Brain microvascular endothelial cell (primary cell): Measurements from ENCODE around the gene PLPPR3.
"Not testable (repeated sequence)": the region's sequence is repeated elsewhere in the genome, so short reads cannot be mapped to it uniquely, and the experiment has no call there.

Source experiments
- DNase-seq: peaks from one replicate; pipeline ENCODE4 v3.0.0-alpha.2; 2020
- H3K27ac ChIP-seq: fragments of 250-450 bp; sonication (Bioruptor Pico); 2 replicates; pipeline ENCODE4 v1.5.1; 2020; ENCODE audit warnings: mild to moderate bottlenecking, moderate library complexity
- H3K27me3 ChIP-seq: fragments of 250-450 bp; sonication (Bioruptor Pico); replicated peaks from 2 replicates; pipeline ENCODE4 v1.5.1; 2020; ENCODE audit warnings: mild to moderate bottlenecking
- H3K36me3 ChIP-seq: fragments of 250-450 bp; sonication (Bioruptor Pico); replicated peaks from 2 replicates; pipeline ENCODE4 v1.5.1; 2020; ENCODE audit warnings: mild to moderate bottlenecking
- H3K4me3 ChIP-seq: 2 replicates; pipeline ENCODE4 v1.5.1; 2011; ENCODE audit warnings: low read depth, mild to moderate bottlenecking, control low read depth, low read length, moderate library complexity
- CTCF ChIP-seq: IDR thresholded peaks from 2 replicates; pipeline ENCODE4 v1.5.1; 2011; ENCODE audit warnings: low read depth, mild to moderate bottlenecking, moderate library complexity, low read length, control low read depth, inconsistent platforms; ENCODE audit errors: missing control alignments
- in situ Hi-C: cut with HindIII; loops from 2 replicates; pipeline ENCODE4 v1.10.0; 2017; ENCODE audit warnings: low sequenced_read_pairs, low pct_ligation_motif_present

PLPPR3 gene

GRCh38 chr19:843836-844545 lies 22.2 kb upstream of the PLPPR3 start:
- no peak for DNase-seq
- no peak overlapping the region for H3K27ac ChIP-seq
- H3K36me3 ChIP-seq, result no peaks in the 10 kb centered on the region
- H3K27me3 ChIP-seq, result peaks cover 38% of the 10 kb centered on the region
- TF ChIP-seq CTCF, result no peak
- in situ Hi-C loops, result no loop called here
- no peak overlapping the region for H3K4me3 ChIP-seq

GRCh38 chr19:843180-843835 lies 21.6 kb upstream of the PLPPR3 start:
- no peaks in the 10 kb centered on the region for H3K36me3 ChIP-seq
- in situ Hi-C loops, result no loop called here
- no peak for DNase-seq
- peaks cover 37% of the 10 kb centered on the region for H3K27me3 ChIP-seq
- no peak overlapping the region for H3K4me3 ChIP-seq
- no peak overlapping the region for H3K27ac ChIP-seq
- TF ChIP-seq CTCF, result peak; percentile 33

- H3K4me3 ChIP-seq, H3K36me3 ChIP-seq, DNase-seq, in situ Hi-C loops, H3K27ac ChIP-seq: not testable (repeated sequence)
- peaks cover 34% of the 10 kb centered on the region for H3K27me3 ChIP-seq
These were observed 21.0 kb upstream of the PLPPR3 start for GRCh38 chr19:842802-843179.

GRCh38 chr19:840519-841206 lies 18.9 kb upstream of the PLPPR3 start, which contains the start of gene PRTN3:
TSS of gene PRTN3 (plus strand) at chr19:840999. CDS start at chr19:841009, 10 bp downstream.
- H3K36me3 ChIP-seq, result no peaks in the 10 kb centered on the region
- peaks cover 24% of the 10 kb centered on the region for H3K27me3 ChIP-seq
- DNase-seq, result no peak
- H3K27ac ChIP-seq, result no peak within 1 kb of the TSS
- no peak for TF ChIP-seq CTCF
- in situ Hi-C loops, result no loop called here
- H3K4me3 ChIP-seq, result no peak within 1 kb of the TSS

- Histone ChIP-seq H3K4me3 (no peak overlapping the region), H3K27ac (no peak overlapping the region), H3K27me3 (no peaks in the 10 kb centered on the region), H3K36me3 (no peaks in the 10 kb centered on the region)
- no peak for DNase-seq
- no peak for TF ChIP-seq CTCF
- in situ Hi-C loops, result no loop called here
These were observed 13.6 kb upstream of the PLPPR3 start for GRCh38 chr19:835210-835810.

- TF ChIP-seq CTCF, result no peak
- H3K4me3 ChIP-seq, result no peak overlapping the region
- no peaks in the 10 kb centered on the region for H3K27me3 ChIP-seq
- in situ Hi-C loops, result no loop called here
- DNase-seq, result no peak
- H3K36me3 ChIP-seq, result no peaks in the 10 kb centered on the region
- no peak overlapping the region for H3K27ac ChIP-seq
These were observed 12.5 kb upstream of the PLPPR3 start for GRCh38 chr19:834216-834615.
